Measurements from ENCODE around the gene KIF25. TPM values are rescaled to one million over a fixed set of nuclear protein-coding genes. Genes with fewer than 3 reads are reported as not detected.

KIF25 gene
- total RNA-seq, 1 donor from 2014 or later, result not detected

- no peak for DNase-seq (ENCODE audit: low read depth)
These were observed 51.8 kb downstream of the KIF25 start for GRCh38 chr6:168049277-168049676.

- no peak for DNase-seq (ENCODE audit: low read depth)
These were observed 52.3 kb downstream of the KIF25 start for GRCh38 chr6:168049706-168050224.

- no peak for DNase-seq (ENCODE audit: low read depth)
These were observed 52.9 kb downstream of the KIF25 start for GRCh38 chr6:168050225-168050880.

- DNase-seq (ENCODE audit: low read depth), result no peak
These were observed 53.6 kb downstream of the KIF25 start for GRCh38 chr6:168050881-168051586.

- no peak for DNase-seq (ENCODE audit: low read depth)
These were observed 54.2 kb downstream of the KIF25 start for GRCh38 chr6:168051648-168052047.

GRCh38 chr6:168052291-168052891, 54.9 kb downstream of the KIF25 start:
- DNase-seq (ENCODE audit: low read depth), result no peak

- DNase-seq (ENCODE audit: low read depth), result no peak
These were observed 55.9 kb downstream of the KIF25 start for GRCh38 chr6:168053086-168053956.

GRCh38 chr6:168053957-168054471, 56.5 kb downstream of the KIF25 start:
- no peak for DNase-seq (ENCODE audit: low read depth)

GRCh38 chr6:168054765-168055560, 57.5 kb downstream of the KIF25 start:
- DNase-seq (ENCODE audit: low read depth), result no peak

- DNase-seq (ENCODE audit: low read depth), result no peak
These were observed 58.4 kb downstream of the KIF25 start for GRCh38 chr6:168055696-168056489.

GRCh38 chr6:168056892-168057527, 59.5 kb downstream of the KIF25 start:
- no peak for DNase-seq (ENCODE audit: low read depth)

- no peak for DNase-seq (ENCODE audit: low read depth)
These were observed 60.4 kb downstream of the KIF25 start for GRCh38 chr6:168057836-168058235.

GRCh38 chr6:168058691-168059551, 61.5 kb downstream of the KIF25 start:
- DNase-seq (ENCODE audit: low read depth), result no peak

GRCh38 chr6:168060521-168060931, 63.1 kb downstream of the KIF25 start:
- DNase-seq (ENCODE audit: low read depth), result peak; percentile 36

- DNase-seq (ENCODE audit: low read depth), result no peak
These were observed 64.1 kb downstream of the KIF25 start for GRCh38 chr6:168061269-168062210.
